ENCODE data around the gene ELFN2. TPM values are rescaled to one million over a fixed set of nuclear protein-coding genes. Genes with fewer than 3 reads are reported as not detected.

Gene ELFN2
- total RNA-seq, 1 experiment from 2014 or later, result 2.8 TPM

DNA sequence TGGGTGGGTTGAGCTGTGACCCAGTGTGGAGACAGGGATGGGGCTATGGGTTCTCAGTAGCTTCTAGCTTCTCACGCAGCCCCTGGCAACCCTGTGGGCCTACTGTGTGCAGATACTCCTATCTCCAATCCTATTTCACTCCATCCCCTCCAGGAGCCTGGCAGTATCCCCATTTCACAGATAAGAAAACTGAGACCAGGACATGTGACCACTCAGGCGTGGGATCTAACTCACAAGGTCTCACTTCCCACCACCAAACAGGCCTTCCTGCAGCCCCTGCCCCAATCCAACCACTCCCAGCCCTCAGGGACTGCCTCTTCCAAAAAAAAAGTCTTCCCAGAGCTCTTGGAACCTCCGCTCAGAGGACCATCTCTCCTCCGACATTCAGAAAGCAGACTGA, 15.6 kb downstream of the ELFN2 start:
- BruUV-seq (replicated peaks), result no TSS peak
- H3K36me3 Mint-ChIP-seq (ENCODE audit: insufficient read depth, unreplicated experiment), result no peaks in the 10 kb centered on the region
- H3K27ac Mint-ChIP-seq (ENCODE audit: unreplicated experiment), result no peak overlapping the region
- no peaks in the 10 kb centered on the region for H3K9me3 Mint-ChIP-seq (ENCODE audit: low read depth, unreplicated experiment)
- H3K4me1 Mint-ChIP-seq (ENCODE audit: low read depth, unreplicated experiment), result peaks cover 4% of the 10 kb centered on the region
- peaks cover 5% of the 10 kb centered on the region for H3K27me3 Mint-ChIP-seq (ENCODE audit: unreplicated experiment)
- TF ChIP-seq, protein P1, sequence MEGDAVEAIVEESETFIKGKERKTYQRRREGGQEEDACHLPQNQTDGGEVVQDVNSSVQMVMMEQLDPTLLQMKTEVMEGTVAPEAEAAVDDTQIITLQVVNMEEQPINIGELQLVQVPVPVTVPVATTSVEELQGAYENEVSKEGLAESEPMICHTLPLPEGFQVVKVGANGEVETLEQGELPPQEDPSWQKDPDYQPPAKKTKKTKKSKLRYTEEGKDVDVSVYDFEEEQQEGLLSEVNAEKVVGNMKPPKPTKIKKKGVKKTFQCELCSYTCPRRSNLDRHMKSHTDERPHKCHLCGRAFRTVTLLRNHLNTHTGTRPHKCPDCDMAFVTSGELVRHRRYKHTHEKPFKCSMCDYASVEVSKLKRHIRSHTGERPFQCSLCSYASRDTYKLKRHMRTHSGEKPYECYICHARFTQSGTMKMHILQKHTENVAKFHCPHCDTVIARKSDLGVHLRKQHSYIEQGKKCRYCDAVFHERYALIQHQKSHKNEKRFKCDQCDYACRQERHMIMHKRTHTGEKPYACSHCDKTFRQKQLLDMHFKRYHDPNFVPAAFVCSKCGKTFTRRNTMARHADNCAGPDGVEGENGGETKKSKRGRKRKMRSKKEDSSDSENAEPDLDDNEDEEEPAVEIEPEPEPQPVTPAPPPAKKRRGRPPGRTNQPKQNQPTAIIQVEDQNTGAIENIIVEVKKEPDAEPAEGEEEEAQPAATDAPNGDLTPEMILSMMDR (IDR thresholded peaks at IDR 0.05; ENCODE audit: unreplicated experiment), result no peak
- H3K4me3 Mint-ChIP-seq (ENCODE audit: low read depth, unreplicated experiment), result no peak overlapping the region
- CTCF ChIA-PET, result no interaction called here
- intact Hi-C loops (cut with micrococcal nuclease; ENCODE audit: unreplicated experiment), result no loop called here
- DNase-seq, result no peak

DNA sequence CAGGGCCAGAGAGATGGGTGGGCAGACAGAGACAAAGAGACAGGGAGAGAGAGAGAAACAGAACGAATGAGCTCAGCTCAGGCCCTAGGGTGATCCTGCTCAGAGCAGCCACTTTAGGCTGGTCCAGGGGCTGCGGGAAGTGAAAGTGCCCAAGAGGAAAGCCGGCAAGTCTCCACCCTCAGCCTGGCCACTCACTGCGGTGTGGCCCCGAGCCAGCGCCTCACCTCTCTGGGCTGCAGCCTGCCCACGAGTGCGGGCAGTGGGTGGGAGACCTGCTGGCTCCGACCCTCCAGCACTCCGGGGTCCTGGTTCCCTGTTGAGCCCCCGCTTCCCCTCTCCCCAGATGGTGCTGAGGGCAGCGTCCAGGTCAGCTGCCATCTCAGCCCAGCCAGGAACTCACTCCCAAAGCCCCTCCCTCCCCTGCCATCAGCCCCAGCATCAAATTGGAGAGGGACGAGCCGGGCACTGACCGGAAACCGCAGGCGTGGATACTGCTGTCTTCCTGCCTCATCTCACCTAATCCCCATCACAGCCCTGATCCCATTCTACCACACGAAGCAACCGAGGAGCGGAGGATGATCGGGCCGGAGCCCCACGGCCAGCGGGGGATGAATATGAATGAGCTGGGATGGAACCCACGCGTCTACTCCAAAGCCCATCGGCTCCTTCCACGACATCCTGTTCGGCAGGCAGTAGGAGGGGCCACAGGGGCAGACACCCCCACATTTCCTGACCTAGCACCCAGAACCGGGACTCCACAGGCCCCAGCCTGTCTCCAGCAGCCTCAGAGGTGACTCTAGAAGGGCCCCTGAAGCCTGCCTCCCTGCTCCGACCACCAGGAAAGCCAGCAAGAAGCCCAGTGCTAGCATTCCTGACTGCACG, 16.9 kb downstream of the ELFN2 start:
- BruUV-seq (replicated peaks), result no TSS peak
- no peaks in the 10 kb centered on the region for H3K9me3 Mint-ChIP-seq (ENCODE audit: low read depth, unreplicated experiment)
- CTCF ChIA-PET, result no interaction called here
- no peaks in the 10 kb centered on the region for H3K36me3 Mint-ChIP-seq (ENCODE audit: insufficient read depth, unreplicated experiment)
- H3K27me3 Mint-ChIP-seq (ENCODE audit: unreplicated experiment), result no peaks in the 10 kb centered on the region
- TF ChIP-seq, protein P1 (IDR thresholded peaks at IDR 0.05; ENCODE audit: unreplicated experiment), result no peak
- no peak for DNase-seq
- H3K4me1 Mint-ChIP-seq (ENCODE audit: low read depth, unreplicated experiment), result peaks cover 6% of the 10 kb centered on the region
- intact Hi-C loops (cut with micrococcal nuclease; ENCODE audit: unreplicated experiment), result no loop called here
- H3K4me3 Mint-ChIP-seq (ENCODE audit: low read depth, unreplicated experiment), result no peak overlapping the region
- H3K27ac Mint-ChIP-seq (ENCODE audit: unreplicated experiment), result no peak overlapping the region

- H3K27me3 Mint-ChIP-seq (ENCODE audit: unreplicated experiment), result peaks cover under 1% of the 10 kb centered on the region
- H3K9me3 Mint-ChIP-seq (ENCODE audit: low read depth, unreplicated experiment), result no peaks in the 10 kb centered on the region
- no peak overlapping the region for H3K27ac Mint-ChIP-seq (ENCODE audit: unreplicated experiment)
- intact Hi-C loops (cut with micrococcal nuclease; ENCODE audit: unreplicated experiment), result no loop called here
- no TSS peak for BruUV-seq (replicated peaks)
- H3K36me3 Mint-ChIP-seq (ENCODE audit: insufficient read depth, unreplicated experiment), result no peaks in the 10 kb centered on the region
- CTCF ChIA-PET, result no interaction called here
- H3K4me1 Mint-ChIP-seq (ENCODE audit: low read depth, unreplicated experiment), result peaks cover 6% of the 10 kb centered on the region
- DNase-seq, result no peak
- H3K4me3 Mint-ChIP-seq (ENCODE audit: low read depth, unreplicated experiment), result no peak overlapping the region
- TF ChIP-seq, protein P1 (IDR thresholded peaks at IDR 0.05; ENCODE audit: unreplicated experiment), result no peak
These were observed 17.7 kb downstream of the ELFN2 start for GRCh38 chr22:37409459-37410050.

DNA sequence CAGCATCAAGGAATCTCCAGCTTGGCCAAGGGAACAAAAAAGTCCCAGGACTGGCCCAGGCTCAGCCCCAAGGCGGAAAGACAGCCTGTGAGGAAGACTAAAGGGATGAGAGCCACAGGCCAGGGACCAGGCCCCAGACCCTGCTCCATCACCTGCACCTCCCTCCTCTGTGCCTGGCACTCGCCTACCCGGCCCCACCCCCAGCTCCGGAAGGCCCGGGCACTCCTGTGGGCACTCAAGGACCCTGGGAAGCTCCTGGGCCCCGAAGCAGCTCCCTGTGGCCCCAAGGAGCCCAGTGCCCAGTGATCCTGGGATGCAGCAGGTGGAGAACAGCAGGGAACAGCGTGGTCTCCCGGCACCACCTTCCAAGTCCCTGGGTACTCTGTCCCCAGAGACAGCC, 18.2 kb downstream of the ELFN2 start:
- no peak for DNase-seq
- BruUV-seq (replicated peaks), result no TSS peak
- no peaks in the 10 kb centered on the region for H3K9me3 Mint-ChIP-seq (ENCODE audit: low read depth, unreplicated experiment)
- no peak overlapping the region for H3K27ac Mint-ChIP-seq (ENCODE audit: unreplicated experiment)
- H3K4me3 Mint-ChIP-seq (ENCODE audit: low read depth, unreplicated experiment), result no peak overlapping the region
- H3K27me3 Mint-ChIP-seq (ENCODE audit: unreplicated experiment), result peaks cover 6% of the 10 kb centered on the region
- CTCF ChIA-PET, result no interaction called here
- H3K4me1 Mint-ChIP-seq (ENCODE audit: low read depth, unreplicated experiment), result peaks cover 6% of the 10 kb centered on the region
- TF ChIP-seq, protein P1 (IDR thresholded peaks at IDR 0.05; ENCODE audit: unreplicated experiment), result no peak
- intact Hi-C loops (cut with micrococcal nuclease; ENCODE audit: unreplicated experiment), result no loop called here
- H3K36me3 Mint-ChIP-seq (ENCODE audit: insufficient read depth, unreplicated experiment), result no peaks in the 10 kb centered on the region
